NCI-H524 treated with DMSO at 0.1 percent for 48 hours (cell line): ENCODE results near the gene ANTXRL.
"Not testable (repeated sequence)": the region's sequence is repeated elsewhere in the genome, so short reads cannot be mapped to it uniquely, and the experiment has no call there.

Experiments
- DNase-seq: peaks from one replicate; lab custom pipeline; 2025; lab: John Stamatoyannopoulos, UW

ANTXRL gene

GRCh38 chr10:46286991-46287693, at the start of gene ANTXRL:
ANTXRL (plus strand) TSS chr10:46286997; CDS start chr10:46287263, 266 bp downstream.
- no peak for DNase-seq

- DNase-seq = no peak
Observed at GRCh38 chr10:46237815-46238510, 48.8 kb upstream of the ANTXRL start.

- no peak for DNase-seq
Observed at GRCh38 chr10:46239247-46239646, 47.5 kb upstream of the ANTXRL start.

GRCh38 chr10:46239993-46240683, 46.7 kb upstream of the ANTXRL start:
- no peak for DNase-seq

- DNase-seq = no peak
Observed at GRCh38 chr10:46240684-46241565, 45.9 kb upstream of the ANTXRL start.

- DNase-seq = no peak
Observed at GRCh38 chr10:46245381-46245900, 41.4 kb upstream of the ANTXRL start.

- not testable (repeated sequence) for DNase-seq
Observed at GRCh38 chr10:46246400-46247180, 40.2 kb upstream of the ANTXRL start.

GRCh38 chr10:46247181-46247475, 39.7 kb upstream of the ANTXRL start:
- no peak for DNase-seq

GRCh38 chr10:46247808-46248569, 38.8 kb upstream of the ANTXRL start:
- DNase-seq = no peak

- DNase-seq = no peak
Observed at GRCh38 chr10:46248651-46249146, 38.1 kb upstream of the ANTXRL start.

- DNase-seq = not testable (repeated sequence)
Observed at GRCh38 chr10:46249617-46250344, 37.0 kb upstream of the ANTXRL start.

- no peak for DNase-seq
Observed at GRCh38 chr10:46250481-46250880, 36.3 kb upstream of the ANTXRL start.

GRCh38 chr10:46250898-46251856, 35.6 kb upstream of the ANTXRL start:
- DNase-seq = no peak

GRCh38 chr10:46251857-46252847, 34.6 kb upstream of the ANTXRL start:
- no peak for DNase-seq

GRCh38 chr10:46253076-46254006, 33.5 kb upstream of the ANTXRL start:
- DNase-seq = no peak

GRCh38 chr10:46254007-46254383, 32.8 kb upstream of the ANTXRL start:
- DNase-seq = no peak
